ACHN (cell line): ENCODE measurements around the gene NUDT8.
A peak's percentile ranks its signal among the peaks of the same experiment; 100 is the strongest.
"Not testable (repeated sequence)": the region's sequence is repeated elsewhere in the genome, so short reads cannot be mapped to it uniquely, and the experiment has no call there.

Experiments used
- DNase-seq: peaks from one replicate; pipeline ENCODE4 v3.0.0-alpha.2; 2015
- in situ Hi-C: cut with HindIII; loops from 2 replicates; pipeline ENCODE4 v1.10.0; 2017; ENCODE audit warnings: low sequenced_read_pairs, low pct_ligation_motif_present, low pct_unique_long_range_greater_than_20kb

NUDT8 gene

DNA sequence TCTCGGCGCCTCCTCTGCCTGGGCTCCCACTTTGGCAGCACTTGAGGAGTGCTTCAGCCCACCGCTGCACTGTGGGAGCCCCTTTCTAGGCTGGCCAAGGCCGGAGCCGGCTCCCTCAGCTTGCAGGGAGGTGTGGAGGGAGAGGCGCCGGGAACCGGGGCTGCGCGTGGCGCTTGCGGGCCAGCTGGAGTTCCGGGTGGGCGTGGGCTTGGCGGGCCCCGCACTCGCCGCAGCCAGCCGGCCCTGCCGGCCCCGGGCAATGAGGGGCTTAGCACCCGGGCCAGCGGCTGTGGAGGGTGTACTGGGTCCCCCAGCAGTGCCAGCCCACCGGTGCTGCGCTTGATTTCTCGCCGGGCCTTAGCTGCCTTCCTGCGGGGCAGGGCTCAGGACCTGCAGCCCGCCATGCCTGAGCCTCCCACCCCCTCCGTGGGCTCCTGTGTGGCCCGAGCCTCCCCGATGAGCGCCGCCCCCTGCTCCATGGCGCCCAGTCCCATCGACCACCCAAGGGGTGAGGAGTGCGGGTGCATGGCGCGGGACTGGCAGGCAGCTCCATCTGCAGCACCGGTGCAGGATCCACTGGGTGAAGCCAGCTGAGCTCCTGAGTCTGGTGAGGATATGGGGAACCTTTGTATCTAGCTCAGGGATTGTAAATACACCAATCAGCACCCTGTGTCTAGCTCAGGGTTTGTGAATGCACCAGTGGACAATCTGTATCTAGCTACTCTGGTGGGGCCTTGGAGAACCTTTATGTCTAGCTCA, 10.7 kb downstream of the NUDT8 start:
- in situ Hi-C loops, DNase-seq: not testable (repeated sequence)

DNA sequence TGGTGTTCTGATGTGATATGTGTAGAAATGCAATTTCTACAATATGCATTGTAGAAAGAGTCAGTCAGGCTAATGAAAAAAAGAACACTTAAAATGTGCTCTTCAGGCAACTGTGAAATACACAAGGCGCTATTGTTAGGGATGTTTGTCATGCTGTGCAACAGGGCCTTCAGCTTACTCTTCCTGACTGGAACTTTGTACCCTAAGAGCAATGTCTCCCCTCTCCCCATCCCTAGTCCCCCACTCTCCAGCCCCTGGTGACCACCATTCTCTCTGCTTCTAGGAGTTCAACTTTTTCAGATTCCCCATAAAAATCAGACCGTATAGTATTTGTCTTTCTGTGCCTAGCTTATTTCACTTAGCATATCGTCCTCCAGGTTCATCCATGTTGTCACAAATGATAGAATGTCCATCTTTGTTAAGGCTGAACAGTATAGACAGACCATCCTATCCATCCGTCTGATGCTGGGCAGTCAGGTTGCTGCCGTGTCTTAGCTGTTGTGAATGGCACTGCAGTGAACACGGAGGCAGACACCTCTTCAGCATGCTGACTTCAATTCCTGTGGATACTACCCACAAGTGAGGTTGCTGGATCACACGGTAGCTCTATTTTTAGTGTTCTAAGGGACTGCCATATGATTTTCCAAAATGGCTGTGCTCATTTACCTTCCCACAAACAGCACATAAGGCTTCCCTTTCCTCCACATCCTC, 12.3 kb downstream of the NUDT8 start:
- in situ Hi-C loops = no loop called here
- DNase-seq = no peak

DNA sequence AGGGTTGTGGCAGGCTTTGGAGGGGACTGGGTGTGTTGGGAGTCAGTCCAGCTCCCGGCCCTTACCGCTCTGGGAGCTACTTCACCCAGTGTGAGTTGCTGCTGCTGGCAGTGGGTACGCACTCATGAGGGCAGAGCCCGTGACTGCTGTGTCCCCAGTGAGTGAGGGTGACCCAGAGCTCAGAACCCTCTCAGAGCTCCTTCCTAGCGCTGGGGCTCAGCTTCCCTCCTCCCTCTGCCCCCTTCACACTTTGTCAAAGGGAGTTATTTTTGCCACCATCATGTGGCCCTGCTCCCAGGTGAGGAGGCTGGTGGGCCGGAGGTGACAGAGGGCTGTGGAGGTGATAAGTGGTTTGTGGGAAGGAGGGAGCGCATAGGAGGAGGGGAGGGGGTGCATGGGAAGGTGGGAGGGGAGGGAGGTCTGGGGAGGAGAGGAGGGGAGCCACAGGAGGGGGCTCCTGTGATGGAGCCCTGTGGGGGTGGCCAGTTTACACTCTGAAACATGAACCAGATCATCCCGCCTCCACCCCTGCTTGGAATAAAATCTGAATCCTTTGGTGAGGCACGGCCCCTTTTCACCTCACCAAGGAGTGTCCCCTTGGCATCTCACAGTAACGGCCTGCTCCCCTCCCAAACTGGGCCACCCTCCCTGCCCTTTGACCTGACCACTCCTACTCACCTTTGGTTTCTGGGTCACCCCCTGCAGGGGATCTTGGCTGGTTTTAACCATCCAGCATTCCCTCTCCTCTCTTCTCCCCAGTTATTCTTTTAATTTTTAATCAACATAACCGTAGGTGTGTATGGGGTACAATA, 13.1 kb downstream of the NUDT8 start:
- DNase-seq = no peak
- in situ Hi-C loops = no loop called here

DNA sequence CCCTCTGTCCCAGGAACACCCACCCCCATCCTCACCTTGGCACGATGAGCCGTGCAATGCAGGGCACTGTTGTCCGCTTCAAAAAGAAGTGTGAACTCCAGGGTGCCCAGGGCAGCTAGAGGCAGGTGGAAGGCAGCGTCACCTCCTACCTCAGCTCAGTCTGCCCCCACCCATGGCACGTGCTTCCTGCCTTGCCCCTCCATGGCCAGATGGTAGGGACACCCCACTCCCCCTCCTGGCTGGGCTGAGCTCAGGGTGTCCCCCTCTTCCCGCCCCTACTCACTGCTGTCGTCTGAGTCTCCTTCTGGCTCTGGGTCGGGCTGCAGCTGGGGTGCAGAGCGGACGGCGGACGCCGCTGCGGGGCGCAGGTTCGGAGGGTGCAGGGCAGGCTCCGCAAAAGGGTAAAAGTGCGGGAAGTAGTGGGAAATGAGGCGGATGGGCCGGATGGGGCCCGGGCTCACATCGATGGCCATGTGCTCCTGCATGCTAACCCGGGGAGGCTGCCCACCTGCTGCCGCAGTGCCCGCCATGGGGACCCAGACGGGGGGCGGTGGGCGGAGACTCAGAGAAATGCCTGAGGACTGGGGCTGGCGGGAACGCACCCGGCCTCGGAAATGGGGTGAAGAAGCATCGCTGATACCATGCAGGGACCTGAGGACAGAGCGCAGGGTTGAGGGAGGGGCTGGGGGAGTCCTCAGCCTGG, 13.9 kb downstream of the NUDT8 start:
- DNase-seq = no peak
- in situ Hi-C loops = no loop called here

DNA sequence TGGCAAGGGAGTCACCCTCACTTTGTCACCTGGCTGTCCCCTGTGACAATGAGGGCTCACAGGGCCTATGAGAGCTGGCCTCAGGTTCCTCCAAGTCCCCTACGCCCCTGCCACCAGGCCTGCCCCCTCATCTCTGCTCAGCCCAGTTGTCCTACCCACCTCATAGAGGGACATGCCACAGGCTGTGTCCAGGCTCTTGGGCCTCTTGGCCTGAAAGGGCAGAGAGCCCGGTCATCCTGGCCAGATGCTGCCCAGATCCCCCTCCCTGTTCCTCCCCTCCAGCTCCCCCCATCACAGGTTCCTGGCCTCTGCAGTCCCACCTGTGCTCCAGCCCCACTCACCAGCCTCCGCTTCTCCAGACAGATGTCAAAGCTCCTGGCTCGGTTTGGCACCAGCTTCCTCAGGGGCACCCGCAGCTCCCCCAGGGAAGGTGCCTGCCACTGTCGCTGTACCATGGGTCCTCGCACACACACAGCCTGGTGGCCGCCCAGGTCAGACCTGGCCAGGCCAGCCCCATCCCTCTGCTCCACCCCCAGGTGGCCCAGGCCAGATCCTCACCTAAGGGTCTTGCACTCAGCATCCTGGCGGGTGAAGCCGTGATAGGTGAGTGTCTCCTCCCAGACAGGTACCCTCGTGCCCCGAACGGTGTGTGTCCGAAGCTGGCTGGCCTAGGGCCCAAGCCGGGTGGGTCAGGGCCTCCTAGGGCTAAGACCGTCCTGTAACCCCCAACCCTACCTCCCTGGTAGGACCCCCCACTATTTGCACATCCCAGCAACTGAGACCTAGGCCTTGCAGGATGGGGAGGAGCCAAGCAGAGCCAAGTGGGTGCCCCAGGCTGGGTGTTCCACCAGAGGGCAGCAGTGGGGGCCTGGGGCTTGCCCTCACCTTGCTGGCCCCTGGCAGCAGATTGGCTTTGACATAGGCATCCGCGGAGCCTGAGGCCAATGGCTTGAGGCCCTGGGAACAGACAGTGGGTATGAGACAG, 14.7 kb downstream of the NUDT8 start:
- DNase-seq = peak; percentile 43
- in situ Hi-C loops = no loop called here

DNA sequence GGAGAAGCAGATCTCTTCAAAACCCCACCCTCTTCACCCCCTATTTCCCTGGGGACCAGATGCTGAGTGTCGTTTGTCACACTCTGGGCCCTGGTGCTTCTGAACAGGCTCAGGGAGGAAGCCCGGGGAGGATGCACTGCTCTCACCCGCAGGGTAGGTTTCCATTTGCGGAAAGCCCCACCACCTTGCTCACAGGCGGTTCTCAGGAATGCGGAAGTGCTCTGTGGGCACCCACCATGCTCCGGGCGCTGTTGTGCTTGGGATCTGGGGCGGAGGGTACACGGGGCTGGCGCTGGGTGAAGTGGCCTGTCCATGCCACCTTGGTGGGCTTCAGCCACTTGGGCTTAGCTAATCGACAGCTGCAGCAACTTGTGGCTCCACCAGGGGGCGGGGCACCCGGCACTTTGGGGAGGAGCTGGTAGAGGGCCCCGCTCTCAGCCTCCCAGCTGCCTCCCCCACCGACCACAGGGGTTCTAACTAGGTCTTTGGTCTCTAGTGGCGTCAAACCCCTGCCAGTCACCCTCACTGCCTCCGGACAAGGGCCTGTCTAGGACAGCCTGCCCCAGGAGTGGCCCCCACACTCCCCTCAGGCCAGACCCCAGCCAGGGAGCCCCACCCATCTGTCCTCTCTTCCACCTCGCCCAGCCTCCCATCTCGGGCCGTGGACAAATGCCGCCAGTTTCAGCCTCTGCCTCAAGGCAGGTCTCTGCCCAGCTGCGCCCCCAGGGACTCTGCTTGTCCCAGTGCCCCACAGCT, 15.6 kb downstream of the NUDT8 start:
- DNase-seq = peak; percentile 31
- in situ Hi-C loops = no loop called here

DNA sequence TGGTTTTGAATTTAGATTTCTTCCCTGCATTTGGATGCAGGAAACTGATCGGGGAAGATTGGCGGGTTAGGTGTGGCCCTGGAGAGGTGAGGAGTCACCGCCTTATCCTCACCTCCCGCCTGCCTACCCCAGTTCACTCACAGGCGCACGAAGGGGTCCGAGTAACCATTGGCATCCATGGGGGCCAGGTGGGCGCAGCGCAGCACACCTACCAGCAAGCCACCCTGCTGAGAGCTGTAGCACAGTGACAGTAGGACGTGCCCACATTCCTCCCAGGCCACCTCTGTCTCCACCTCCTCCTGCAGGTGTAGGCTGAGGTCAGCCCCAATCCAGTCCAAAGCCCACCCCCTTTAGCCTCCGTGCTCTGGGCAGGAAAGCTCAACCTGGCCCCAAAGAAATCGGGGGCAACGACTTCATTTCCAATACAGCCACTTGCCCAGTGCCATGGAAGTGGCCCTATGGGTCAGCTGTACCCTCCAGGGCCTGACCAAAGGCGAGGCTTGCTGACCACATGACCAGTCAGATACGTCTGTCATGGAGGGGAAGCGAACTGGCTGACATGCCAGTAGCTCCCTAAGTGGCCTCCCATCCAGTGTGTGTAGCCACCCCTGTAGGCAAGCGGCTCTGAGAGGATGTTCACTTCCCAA, 16.3 kb downstream of the NUDT8 start:
- DNase-seq = no peak
- in situ Hi-C loops = no loop called here

DNA sequence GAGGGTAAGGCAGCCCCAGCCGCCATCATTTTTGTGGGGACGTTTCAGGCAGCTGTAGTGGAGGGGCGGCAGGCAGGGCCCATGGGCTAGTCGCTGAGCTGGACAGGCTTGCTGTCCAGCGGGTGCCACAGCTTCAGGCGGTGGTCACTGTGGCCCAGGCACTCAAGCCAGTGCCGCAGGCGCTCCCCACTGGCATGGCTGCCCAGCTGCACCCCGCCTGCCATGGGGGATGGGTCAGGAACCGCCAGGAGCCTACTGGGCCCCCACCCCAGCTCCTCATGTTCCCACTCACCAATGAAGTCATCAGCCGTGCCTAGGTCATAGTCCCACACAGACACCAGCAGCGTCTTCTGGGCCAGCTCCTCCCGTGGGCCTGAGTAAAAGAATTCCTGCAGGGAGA, 17.0 kb downstream of the NUDT8 start:
- in situ Hi-C loops = no loop called here
- no peak for DNase-seq

DNA sequence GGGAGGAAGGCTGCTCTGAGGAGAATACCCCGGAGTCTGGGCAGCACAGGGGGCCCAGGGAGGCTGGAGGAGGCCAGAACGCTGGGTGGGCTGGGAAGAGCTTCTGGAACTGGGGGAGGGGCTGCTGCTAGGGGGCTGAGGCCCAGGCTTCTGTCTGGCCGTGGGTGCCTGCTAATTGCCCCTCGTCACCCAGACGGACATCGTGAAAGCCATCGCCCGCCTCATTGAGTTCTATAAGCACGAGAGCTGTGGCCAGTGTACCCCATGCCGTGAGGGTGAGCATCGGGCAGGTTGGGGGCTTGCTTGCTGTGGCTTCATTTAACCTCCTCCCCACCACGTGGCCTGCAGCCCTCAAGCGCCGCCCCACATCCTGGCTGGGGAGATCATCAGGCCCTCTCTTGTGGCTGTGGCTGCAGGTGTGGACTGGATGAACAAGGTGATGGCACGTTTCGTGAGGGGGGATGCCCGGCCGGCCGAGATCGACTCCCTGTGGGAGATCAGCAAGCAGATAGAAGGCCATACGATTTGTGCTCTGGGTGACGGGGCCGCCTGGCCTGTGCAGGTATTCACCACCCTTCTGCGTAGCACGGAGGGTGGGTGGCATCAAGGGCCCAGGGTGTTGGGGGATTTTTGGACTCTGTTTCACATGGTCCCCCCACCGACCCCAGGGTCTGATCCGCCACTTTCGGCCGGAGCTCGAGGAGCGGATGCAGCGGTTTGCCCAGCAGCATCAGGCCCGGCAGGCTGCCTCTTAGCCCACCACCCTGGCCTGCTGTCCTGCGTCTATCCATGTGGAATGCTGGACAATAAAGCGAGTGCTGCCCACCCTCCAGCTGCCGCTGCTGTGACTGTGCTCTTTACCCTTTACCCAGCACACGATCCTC, 17.8 kb downstream of the NUDT8 start:
- DNase-seq = no peak
- in situ Hi-C loops = no loop called here

DNA sequence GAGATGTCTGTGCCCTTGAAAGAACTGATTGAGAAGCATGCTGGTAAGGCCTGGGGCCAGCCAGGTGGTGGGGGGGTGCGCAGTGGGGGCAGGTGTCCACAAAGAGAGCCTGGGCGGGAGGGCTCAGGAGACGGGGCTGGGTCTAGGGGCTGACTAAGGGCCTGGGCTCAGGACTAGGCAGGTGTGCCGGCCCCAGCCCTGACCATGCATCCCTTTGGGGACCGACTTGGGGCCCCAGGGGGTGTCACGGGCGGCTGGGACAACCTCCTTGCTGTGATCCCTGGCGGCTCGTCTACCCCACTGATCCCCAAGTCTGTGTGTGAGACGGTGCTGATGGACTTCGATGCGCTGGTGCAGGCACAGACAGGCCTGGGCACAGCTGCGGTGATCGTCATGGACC, 18.6 kb downstream of the NUDT8 start:
- no peak for DNase-seq
- in situ Hi-C loops = no loop called here

DNA sequence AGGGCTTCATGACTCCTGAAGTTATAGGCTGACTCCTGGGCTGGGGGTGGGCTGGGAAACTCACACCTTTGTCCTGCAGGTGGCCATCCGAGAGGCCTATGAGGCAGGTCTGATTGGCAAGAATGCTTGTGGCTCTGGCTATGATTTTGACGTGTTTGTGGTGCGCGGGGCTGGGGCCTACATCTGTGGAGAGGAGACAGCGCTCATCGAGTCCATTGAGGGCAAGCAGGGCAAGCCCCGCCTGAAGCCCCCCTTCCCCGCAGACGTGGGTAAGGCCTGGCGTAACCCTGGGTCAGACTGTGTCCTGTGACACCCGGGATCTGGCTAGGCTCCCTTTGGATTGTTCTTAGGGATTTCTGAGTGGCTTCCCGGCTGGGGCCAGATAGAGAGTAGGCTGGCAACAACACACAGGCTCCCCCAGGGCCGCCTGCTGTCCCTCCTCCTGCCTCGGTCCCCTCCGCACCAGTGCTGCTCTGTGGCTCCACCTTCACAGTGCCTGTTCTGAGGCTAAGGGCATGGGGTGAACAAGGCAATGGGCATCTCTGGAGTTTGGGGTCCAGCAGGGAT, 19.4 kb downstream of the NUDT8 start:
- in situ Hi-C loops = no loop called here
- DNase-seq = no peak

DNA sequence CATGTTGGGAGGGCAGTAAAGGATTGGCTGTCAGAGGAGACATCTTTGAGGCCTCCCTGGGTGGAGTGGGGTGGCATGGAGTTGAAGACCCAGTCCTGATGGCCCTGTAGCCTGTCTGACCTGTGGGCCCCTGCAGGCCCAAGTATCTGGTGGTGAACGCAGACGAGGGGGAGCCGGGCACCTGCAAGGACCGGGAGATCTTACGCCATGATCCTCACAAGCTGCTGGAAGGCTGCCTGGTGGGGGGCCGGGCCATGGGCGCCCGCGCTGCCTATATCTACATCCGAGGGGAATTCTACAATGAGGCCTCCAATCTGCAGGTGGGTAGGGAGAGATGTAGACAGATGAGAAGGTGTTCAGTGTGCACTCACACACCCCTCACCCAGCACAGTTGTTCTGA, 20.4 kb downstream of the NUDT8 start:
- in situ Hi-C loops = no loop called here
- no peak for DNase-seq

DNA sequence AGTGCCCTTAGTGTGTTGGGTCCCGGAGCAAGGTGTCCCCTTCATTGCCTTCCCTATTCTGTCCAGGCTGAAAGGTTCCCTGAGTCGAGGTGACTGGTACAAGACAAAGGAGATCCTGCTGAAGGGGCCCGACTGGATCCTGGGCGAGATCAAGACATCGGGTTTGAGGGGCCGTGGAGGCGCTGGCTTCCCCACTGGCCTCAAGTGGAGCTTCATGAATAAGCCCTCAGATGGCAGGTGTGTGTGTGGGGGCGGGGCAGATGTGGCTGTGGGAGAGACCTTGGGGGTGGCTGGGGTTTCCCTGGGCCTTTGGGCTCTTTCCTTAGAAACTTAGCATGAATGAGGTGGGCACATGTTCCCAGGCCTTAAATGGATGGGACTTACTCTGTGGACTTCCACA, 21.3 kb downstream of the NUDT8 start:
- no peak for DNase-seq
- in situ Hi-C loops = no loop called here

DNA sequence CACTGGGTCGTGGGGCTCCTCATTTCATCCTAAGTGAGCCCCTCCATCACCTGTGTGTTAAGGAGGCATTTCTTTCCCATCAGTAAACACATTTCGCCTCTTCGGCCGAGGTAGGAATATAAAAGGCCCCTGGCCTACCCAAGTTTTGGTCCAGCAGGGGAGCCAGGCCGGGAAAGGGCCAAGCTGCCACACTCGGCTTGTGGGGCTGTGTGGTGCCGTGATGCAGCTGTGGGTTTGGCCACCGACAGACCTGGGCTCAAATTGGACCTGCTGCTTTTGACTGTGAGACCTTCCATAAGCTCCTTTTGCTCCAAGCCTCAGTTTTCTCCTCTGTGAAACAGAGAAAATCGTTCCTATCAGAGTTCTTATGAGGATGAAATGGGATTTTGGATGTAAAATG, 22.2 kb downstream of the NUDT8 start:
- no peak for DNase-seq
- in situ Hi-C loops = no loop called here

DNA sequence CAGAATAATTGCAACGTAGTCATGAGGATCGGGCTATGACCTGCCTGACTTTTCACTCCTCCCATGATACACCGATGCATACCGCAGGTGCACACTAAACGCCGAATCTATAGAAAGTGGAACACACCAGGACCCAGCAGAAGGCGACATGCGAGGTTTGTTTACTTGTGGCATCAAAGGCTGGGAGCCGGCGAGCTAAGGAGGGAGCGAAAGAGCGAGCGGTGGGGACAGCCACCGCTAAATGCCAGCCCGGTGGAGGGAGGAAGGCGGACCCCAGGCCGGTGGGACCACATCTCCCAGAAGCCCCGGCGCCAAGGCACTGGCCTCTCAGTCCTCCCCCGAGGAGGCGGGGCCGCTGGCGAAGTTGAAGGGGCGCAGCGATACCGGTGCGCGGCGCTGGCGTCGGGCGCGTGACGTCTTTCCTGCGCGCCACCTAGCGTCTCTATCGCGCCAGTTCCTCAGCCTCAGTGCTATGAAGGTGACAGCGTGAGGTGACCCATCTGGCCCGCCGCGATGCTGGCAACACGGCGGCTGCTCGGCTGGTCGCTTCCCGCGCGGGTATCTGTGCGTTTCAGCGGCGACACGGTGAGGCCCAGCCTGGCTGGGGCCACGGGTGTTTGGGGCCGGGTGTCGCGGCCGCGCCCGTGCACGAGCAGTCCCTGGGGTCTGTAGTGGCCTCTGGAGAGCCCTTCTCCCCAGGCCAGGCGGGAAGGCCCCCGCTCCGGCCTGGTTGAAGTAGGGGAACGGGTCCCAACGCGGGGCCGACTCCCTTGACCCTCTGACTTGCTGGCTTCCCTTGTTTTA, 23.0 kb downstream of the NUDT8 start, which contains the start of gene NDUFV1:
Gene NDUFV1 (plus strand): TSS at position 445 of the 804 bp plus-strand sequence. CDS start 69 bp downstream, at position 514.
- in situ Hi-C loops = no loop called here
- DNase-seq = peak; percentile 90
